Activated naive CD8-positive, alpha-beta T cell treated with anti-CD3 and anti-CD28 coated beads, Interleukin-2, amount 10 ng/mL, durations not matched to agents 7 days and 5 days (primary cell): Measurements from ENCODE around the gene HINT2. TPM values are rescaled to one million over a fixed set of nuclear protein-coding genes. Genes with fewer than 3 reads are reported as not detected.

Experiments
- ATAC-seq: fragments of 150-1000 bp; cut with Tn5 transposase; one replicate; pipeline ENCODE4 v1.10.0; 2021; ENCODE audit warnings: low read depth, moderate library complexity
- POLR2A ChIA-PET: fragments of 350-600 bp; sonication (Branson Sonifier 250); formaldehyde crosslinking; loops from one replicate; lab custom pipeline; 2021; ENCODE audit warnings: antibody characterized with exemption; lab: Charles Lee
- DNase-seq: peaks from one replicate; pipeline ENCODE4 v3.0.0; 2021
- H3K27ac Mint-ChIP-seq: one replicate; pipeline ENCODE4 v1.8.0; 2022; ENCODE audit warnings: mild to moderate bottlenecking, mixed read lengths
- H3K27me3 Mint-ChIP-seq: one replicate; pipeline ENCODE4 v1.8.0; 2022; ENCODE audit warnings: mild to moderate bottlenecking, moderate library complexity, mixed read lengths
- H3K36me3 Mint-ChIP-seq: one replicate; pipeline ENCODE4 v1.8.0; 2021; ENCODE audit warnings: mild to moderate bottlenecking, mixed read lengths
- H3K4me1 Mint-ChIP-seq: one replicate; pipeline ENCODE4 v1.8.0; 2021; ENCODE audit warnings: mixed read lengths
- H3K4me3 Mint-ChIP-seq: one replicate; pipeline ENCODE4 v1.8.0; 2022; ENCODE audit warnings: mild to moderate bottlenecking, moderate library complexity, mixed read lengths
- H3K9me3 Mint-ChIP-seq: one replicate; pipeline ENCODE4 v1.8.0; 2021; ENCODE audit warnings: mixed read lengths
- total RNA-seq, 2 experiments: library from RNA; stranded (reverse); gene quantifications; one replicate each; pipeline ENCODE4 v1.2.3, GENCODE V29; 2021

HINT2 gene
- total RNA-seq, 2 experiments from 2014 or later, result 54.3 to 56.4 TPM

DNA sequence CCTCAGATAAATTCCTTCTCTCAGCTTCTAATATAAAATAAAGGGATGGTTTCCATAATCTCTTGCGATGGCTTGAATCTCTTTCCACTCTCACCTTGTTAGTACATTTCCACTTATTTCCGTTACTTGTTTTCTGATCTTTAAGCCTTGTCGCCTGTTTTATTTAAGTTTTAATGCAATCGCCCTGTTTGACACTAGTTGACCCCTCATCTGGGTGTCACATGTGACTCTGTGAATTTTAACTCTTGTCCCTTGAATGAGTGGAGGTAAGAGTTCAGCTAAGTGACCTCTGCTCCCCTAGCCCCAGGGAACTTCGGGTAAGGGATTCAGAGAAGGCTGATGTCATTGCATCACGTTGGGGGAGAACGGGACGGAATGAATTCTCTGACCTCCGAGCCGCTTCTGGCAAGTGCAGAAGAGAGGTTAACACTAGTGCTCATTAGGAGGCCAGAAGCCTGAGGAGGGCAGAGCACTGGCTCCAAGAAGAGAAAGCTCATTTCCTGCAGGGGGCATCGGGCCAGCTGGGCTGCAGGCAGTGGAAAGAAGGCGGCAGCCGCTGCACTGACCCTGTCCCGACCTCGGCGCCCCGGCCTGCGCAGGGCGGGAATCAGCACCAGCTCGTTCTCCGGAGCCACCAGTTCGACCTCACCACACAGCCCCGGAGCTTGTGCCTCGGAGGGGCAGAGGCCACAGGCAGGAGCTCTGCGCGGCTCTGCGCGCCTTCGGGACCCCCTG, 569 bp downstream of the HINT2 start:
- DNase-seq, result no peak
- Mint-ChIP-seq H3K36me3 (peaks cover 6% of the 10 kb centered on the region), H3K4me1 (peaks cover 30% of the 10 kb centered on the region), H3K9me3 (no peaks in the 10 kb centered on the region), H3K4me3 (peak overlapping the region; percentile 77), H3K27ac (peak overlapping the region; percentile 94), H3K27me3 (peaks cover 6% of the 10 kb centered on the region)
- ATAC-seq, result peak; percentile 9
- POLR2A ChIA-PET, result interaction anchor here (0.5 to 2.0 kb wide), 13 partner anchors 9 to 762 kb away, joined by 3 to 9 read pairs (median 4); partner anchors contain the start of genes CREB3, FAM221B, SIT1 and TLN1

DNA sequence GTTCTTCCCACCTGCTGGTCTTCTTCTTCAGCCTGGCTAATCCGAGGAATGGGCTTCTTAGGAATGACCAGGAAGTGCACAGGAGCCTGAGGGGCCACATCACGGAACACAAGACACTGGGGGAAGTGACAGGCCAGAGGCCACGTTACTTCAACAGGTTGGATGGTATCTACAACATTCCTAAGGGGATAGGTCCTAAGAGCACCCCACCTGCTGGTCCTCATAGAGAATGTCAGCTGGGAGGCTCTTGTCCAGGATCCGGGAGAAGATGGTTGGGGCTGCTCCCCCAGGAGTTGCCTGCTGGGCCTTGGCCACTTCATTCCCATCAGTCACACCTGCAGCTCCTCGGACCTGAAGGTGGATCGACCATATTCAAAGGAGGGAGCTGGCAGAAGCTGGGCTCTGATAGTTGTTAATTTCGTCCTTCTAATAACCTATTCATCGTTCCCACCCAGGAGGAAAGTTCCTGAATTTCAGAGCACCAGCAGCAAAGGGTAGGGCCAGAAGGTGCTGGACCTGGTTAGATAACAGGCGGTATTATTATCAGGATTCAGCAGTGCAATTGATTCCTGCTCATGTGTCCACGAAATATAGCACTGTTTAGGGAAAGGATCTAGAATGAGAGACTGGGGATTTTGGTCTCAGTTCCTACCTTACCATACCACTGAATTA, 1.3 kb downstream of the HINT2 start:
- Mint-ChIP-seq H3K4me3 (peak overlapping the region; percentile 77), H3K27ac (peak overlapping the region; percentile 94), H3K27me3 (peaks cover 6% of the 10 kb centered on the region), H3K4me1 (peaks cover 32% of the 10 kb centered on the region), H3K9me3 (no peaks in the 10 kb centered on the region), H3K36me3 (peaks cover 11% of the 10 kb centered on the region)
- ATAC-seq (no peak), DNase-seq (no peak)
- POLR2A ChIA-PET, result interaction anchor here (0.6 to 2.0 kb wide), 12 partner anchors 8 to 168 kb away, joined by 3 to 9 read pairs (median 4); partner anchors contain the start of genes CREB3, FAM221B, SIT1 and TLN1

- Mint-ChIP-seq H3K4me1 (peaks cover 32% of the 10 kb centered on the region), H3K9me3 (no peaks in the 10 kb centered on the region), H3K36me3 (peaks cover 14% of the 10 kb centered on the region), H3K27me3 (peaks cover 1% of the 10 kb centered on the region), H3K27ac (peak within 1 kb of the TSS; percentile 89), H3K4me3 (peak within 1 kb of the TSS; percentile 76)
- ATAC-seq (peak; percentile 71), DNase-seq (peak; percentile 97)
- POLR2A ChIA-PET, result interaction anchor here (0.6 to 2.3 kb wide), 14 partner anchors 10 to 209 kb away, joined by 3 to 11 read pairs (median 4); partner anchors contain the start of genes ARHGEF39, CREB3, FAM221B and GBA2
Observed at GRCh38 chr9:35812025-35812602, 2.7 kb downstream of the HINT2 start, which contains the start of gene SPAG8. SPAG8 (minus strand) TSS chr9:35812262; CDS start chr9:35812147, 115 bp downstream.

DNA sequence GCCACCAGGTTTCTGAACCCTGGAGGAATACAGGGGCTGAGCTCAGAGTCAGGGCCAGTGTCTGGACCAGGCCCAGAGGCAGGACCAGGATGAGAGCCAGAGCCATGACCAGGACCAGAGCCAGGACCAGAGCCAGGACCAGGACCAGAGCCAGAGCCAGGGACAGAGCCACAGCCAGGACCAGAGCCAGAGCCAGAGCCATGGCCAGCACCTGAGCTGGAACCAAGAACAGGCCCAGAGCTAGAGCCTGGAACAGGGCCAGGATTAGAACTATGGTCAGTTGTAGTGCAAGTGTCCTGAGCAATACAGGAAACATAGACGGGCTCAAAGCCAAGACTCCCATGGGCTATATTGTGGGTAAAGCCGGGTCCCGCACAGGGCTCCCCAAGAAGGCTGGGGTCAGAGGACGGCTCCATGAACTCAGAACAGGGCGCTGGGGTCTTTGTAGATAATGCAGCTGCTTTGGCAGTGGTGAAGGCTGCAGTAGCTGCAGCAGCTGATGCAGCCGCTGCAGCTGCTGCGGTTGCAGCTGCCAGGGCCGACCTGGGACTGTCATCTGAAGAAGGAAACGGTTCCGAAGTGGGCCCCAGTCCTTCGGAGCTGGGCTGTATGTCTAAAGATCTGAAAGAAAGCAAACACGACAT, 3.3 kb downstream of the HINT2 start:
- peak overlapping the region; percentile 89 for H3K27ac Mint-ChIP-seq
- H3K36me3 Mint-ChIP-seq, result peaks cover 14% of the 10 kb centered on the region
- H3K4me1 Mint-ChIP-seq, result peaks cover 36% of the 10 kb centered on the region
- ATAC-seq, result no peak
- H3K9me3 Mint-ChIP-seq, result no peaks in the 10 kb centered on the region
- DNase-seq, result no peak
- H3K4me3 Mint-ChIP-seq, result peak overlapping the region; percentile 76
- no peaks in the 10 kb centered on the region for H3K27me3 Mint-ChIP-seq
- POLR2A ChIA-PET, result interaction anchor here (0.6 to 2.3 kb wide), 15 partner anchors 11 to 208 kb away, joined by 3 to 11 read pairs (median 4); partner anchors contain the start of genes ARHGEF39, CREB3, FAM221B and GBA2

DNA sequence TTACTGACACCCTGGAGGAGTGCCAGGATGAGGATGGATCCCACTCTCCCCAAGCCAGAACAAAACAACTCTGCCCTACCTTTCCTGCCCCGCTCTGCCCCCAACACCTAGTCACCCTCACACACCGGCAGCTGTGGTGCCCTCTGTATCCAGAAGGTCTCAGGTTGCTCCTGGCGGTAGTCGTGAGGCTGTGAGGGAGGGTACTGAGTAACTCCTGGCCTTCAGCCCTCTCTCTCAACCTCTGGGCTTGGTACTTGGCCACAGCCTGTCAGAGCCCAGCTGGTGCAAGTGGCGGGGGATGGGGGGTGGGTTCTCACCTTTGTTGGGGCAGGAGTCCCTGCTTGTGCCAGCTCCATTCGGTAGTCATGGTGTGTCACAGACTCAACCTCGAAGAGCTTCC, 4.7 kb downstream of the HINT2 start:
- peak overlapping the region; percentile 89 for H3K27ac Mint-ChIP-seq
- ATAC-seq, result no peak
- H3K4me1 Mint-ChIP-seq, result peaks cover 33% of the 10 kb centered on the region
- no peaks in the 10 kb centered on the region for H3K27me3 Mint-ChIP-seq
- no peak for DNase-seq
- no peaks in the 10 kb centered on the region for H3K9me3 Mint-ChIP-seq
- peaks cover 16% of the 10 kb centered on the region for H3K36me3 Mint-ChIP-seq
- no peak overlapping the region for H3K4me3 Mint-ChIP-seq
- POLR2A ChIA-PET, result no interaction called here

- Mint-ChIP-seq H3K9me3 (no peaks in the 10 kb centered on the region), H3K27ac (no peak overlapping the region), H3K36me3 (peaks cover 16% of the 10 kb centered on the region), H3K4me1 (peaks cover 28% of the 10 kb centered on the region), H3K27me3 (no peaks in the 10 kb centered on the region), H3K4me3 (no peak overlapping the region)
- DNase-seq (no peak), ATAC-seq (no peak)
- POLR2A ChIA-PET, result no interaction called here
Observed at GRCh38 chr9:35808433-35808832, 6.4 kb downstream of the HINT2 start.

GRCh38 chr9:35806101-35806500, 8.7 kb downstream of the HINT2 start:
- no peaks in the 10 kb centered on the region for H3K27me3 Mint-ChIP-seq
- DNase-seq, result no peak
- peaks cover 15% of the 10 kb centered on the region for H3K36me3 Mint-ChIP-seq
- H3K27ac Mint-ChIP-seq, result no peak overlapping the region
- no peak for ATAC-seq
- peaks cover 9% of the 10 kb centered on the region for H3K4me1 Mint-ChIP-seq
- H3K4me3 Mint-ChIP-seq, result no peak overlapping the region
- H3K9me3 Mint-ChIP-seq, result no peaks in the 10 kb centered on the region
- POLR2A ChIA-PET, result interaction anchor here (0.6 to 1.7 kb wide), 3 partner anchors 8 to 52 kb away, joined by 3 to 4 read pairs (median 3); partner anchors contain the start of gene HINT2

GRCh38 chr9:35801328-35802128, 13.3 kb downstream of the HINT2 start:
- Mint-ChIP-seq H3K9me3 (no peaks in the 10 kb centered on the region), H3K36me3 (peaks cover 7% of the 10 kb centered on the region), H3K27ac (no peak overlapping the region), H3K4me3 (no peak overlapping the region), H3K27me3 (no peaks in the 10 kb centered on the region), H3K4me1 (peaks cover 4% of the 10 kb centered on the region)
- POLR2A ChIA-PET, result interaction anchor here (2.6 kb wide), 1 partner anchor 10 kb away, joined by 11 read pairs; the partner anchor contains the start of gene SPAG8
- no peak for DNase-seq
- no peak for ATAC-seq

DNA sequence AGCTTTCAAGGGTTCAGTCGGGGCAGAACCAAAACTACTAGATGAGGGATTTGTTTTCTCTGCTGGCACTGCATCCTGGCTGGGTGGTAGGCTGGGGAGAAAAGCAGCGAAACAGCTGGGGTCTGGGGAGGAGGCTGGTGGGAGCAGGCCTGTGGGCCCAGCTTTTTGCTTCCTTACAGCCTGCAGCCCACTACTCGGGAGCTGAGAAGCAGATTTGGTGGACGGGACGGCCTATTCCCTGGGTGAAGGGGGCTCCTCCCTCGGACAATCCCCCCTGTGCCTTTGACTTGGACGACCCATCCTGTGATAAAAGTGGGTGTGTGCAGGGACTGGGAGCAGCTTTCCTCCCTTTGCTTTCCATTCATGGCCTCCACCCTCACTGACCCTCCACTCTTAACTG, 14.3 kb downstream of the HINT2 start:
- H3K36me3 Mint-ChIP-seq, result peaks cover 7% of the 10 kb centered on the region
- POLR2A ChIA-PET, result interaction anchor here (2.6 kb wide), 1 partner anchor 11 kb away, joined by 11 read pairs; the partner anchor contains the start of gene SPAG8
- no peak overlapping the region for H3K27ac Mint-ChIP-seq
- no peaks in the 10 kb centered on the region for H3K27me3 Mint-ChIP-seq
- H3K4me3 Mint-ChIP-seq, result no peak overlapping the region
- ATAC-seq, result no peak
- H3K9me3 Mint-ChIP-seq, result no peaks in the 10 kb centered on the region
- DNase-seq, result no peak
- peaks cover 3% of the 10 kb centered on the region for H3K4me1 Mint-ChIP-seq

DNA sequence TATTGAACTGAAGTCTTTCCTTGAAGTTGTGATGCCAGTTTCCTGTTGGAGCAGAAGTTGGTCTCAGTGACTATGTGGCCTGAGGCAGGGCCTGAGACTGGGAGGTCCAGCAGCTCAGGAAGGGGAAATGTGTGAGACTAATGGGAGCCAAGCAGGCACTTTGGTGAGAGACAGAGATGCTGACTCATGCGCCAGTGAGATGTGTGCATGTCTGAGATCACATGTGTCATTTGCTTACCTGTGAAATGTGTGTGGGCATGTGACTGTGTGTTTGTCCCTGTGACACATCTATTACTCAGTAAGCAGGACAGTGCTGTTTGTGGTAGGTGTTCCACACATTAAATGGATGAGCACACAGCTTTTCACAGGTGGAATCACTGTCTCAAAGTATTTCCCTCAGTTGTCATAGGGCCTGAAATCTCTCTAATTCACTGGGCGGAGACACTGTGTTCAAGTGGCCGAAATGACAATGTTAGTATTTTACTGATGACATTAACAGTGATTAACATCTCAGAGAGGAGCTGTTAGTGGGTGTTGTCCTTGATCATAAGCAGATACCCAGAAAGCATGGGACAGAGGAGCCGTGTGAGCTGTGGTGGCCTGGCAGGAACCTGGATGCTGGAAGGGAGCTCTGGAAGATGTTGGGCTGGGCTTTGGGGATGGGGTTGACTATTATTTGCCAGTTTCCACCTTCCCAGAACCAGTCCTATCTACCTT, 16.0 kb downstream of the HINT2 start:
- H3K27me3 Mint-ChIP-seq, result no peaks in the 10 kb centered on the region
- ATAC-seq, result no peak
- H3K36me3 Mint-ChIP-seq, result peaks cover 5% of the 10 kb centered on the region
- H3K27ac Mint-ChIP-seq, result no peak overlapping the region
- peaks cover 10% of the 10 kb centered on the region for H3K4me1 Mint-ChIP-seq
- no peak for DNase-seq
- POLR2A ChIA-PET, result no interaction called here
- no peaks in the 10 kb centered on the region for H3K9me3 Mint-ChIP-seq
- H3K4me3 Mint-ChIP-seq, result no peak overlapping the region

DNA sequence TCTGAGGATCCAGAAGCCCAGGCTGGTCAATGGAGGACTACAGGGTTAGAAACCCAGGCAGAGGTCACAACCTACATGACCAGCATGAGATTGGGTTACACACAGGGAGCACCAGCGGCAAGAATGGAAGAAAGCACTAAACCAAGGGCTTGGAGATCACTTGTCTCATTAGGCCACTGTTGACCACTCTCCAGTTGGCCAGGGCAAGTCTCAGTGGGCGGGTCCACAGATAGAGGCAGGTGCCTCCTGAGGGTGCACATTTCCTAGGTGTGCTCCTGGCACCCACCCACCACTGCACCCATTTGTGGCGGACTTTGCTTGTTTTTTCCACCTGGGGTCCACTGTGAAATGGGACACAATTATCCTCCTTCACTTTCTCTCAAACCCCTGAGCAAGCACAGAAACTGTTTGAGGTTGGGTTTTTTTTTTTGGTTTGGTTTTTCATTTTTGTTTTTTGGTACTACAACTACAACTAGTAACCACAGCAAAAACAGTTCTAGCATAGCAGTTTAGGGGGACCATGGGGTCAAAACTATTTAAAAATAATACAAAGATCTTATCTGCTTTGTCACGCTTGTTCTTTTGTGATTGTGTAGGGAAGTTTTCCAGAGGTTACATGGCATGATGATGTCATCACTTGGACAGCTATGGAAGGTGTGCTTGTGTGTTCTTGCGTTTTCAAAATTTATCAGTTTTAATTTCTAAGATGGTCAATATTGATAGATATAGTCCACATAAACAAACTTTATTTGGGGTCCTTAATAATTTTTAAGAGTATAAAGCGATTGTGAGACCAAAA, 17.3 kb downstream of the HINT2 start:
- no peak overlapping the region for H3K4me3 Mint-ChIP-seq
- H3K27me3 Mint-ChIP-seq, result no peaks in the 10 kb centered on the region
- H3K27ac Mint-ChIP-seq, result no peak overlapping the region
- POLR2A ChIA-PET, result no interaction called here
- peaks cover 10% of the 10 kb centered on the region for H3K4me1 Mint-ChIP-seq
- no peaks in the 10 kb centered on the region for H3K9me3 Mint-ChIP-seq
- ATAC-seq (no peak), DNase-seq (no peak)
- peaks cover 4% of the 10 kb centered on the region for H3K36me3 Mint-ChIP-seq
